ENCODE measurements around the gene ZNF746.

DNA sequence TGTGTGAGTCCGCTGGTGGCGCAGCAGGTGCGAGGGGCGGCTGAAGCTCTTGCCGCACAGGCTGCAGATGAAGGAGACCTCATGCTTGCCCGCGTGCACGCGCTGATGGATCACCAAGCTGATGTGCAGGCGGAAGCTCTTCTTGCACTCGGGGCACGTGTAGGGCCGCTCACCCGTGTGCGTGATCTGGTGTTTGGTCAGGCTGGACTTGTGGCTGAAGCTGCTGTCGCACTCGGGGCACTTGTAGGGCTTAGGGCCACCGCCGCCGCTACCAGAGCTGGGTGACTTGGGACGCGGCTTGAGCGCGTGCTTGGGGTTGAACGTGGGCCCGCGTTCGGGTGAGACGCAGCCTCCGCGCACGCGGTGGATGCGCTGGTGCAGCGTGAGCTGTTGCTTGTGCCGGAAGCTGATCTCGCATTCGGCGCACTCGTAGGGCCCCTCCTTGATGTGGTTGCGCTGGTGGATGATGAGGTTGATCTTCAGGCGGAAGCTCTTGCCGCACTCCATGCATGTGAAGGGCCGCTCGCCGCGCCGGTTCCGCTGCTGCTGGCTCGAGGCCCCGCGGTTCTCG lies 65.4 kb downstream of the ZNF746 start:
- TF ChIP-seq, protein P1, sequence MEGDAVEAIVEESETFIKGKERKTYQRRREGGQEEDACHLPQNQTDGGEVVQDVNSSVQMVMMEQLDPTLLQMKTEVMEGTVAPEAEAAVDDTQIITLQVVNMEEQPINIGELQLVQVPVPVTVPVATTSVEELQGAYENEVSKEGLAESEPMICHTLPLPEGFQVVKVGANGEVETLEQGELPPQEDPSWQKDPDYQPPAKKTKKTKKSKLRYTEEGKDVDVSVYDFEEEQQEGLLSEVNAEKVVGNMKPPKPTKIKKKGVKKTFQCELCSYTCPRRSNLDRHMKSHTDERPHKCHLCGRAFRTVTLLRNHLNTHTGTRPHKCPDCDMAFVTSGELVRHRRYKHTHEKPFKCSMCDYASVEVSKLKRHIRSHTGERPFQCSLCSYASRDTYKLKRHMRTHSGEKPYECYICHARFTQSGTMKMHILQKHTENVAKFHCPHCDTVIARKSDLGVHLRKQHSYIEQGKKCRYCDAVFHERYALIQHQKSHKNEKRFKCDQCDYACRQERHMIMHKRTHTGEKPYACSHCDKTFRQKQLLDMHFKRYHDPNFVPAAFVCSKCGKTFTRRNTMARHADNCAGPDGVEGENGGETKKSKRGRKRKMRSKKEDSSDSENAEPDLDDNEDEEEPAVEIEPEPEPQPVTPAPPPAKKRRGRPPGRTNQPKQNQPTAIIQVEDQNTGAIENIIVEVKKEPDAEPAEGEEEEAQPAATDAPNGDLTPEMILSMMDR (conservative IDR thresholded peaks at IDR 0.05) = no peak
- TF ChIP-seq EZH2 (IDR thresholded peaks at IDR 0.05; ENCODE audit: low read depth) = no peak
